Measurements from ENCODE around the gene IRGC. TPM values are rescaled to one million over a fixed set of nuclear protein-coding genes. Genes with fewer than 3 reads are reported as not detected.

IRGC gene
- total and polyA plus RNA-seq, 2 donors (not counting 3 experiments of a cell fraction or from before 2014, with no cell fraction given): not detected

DNA sequence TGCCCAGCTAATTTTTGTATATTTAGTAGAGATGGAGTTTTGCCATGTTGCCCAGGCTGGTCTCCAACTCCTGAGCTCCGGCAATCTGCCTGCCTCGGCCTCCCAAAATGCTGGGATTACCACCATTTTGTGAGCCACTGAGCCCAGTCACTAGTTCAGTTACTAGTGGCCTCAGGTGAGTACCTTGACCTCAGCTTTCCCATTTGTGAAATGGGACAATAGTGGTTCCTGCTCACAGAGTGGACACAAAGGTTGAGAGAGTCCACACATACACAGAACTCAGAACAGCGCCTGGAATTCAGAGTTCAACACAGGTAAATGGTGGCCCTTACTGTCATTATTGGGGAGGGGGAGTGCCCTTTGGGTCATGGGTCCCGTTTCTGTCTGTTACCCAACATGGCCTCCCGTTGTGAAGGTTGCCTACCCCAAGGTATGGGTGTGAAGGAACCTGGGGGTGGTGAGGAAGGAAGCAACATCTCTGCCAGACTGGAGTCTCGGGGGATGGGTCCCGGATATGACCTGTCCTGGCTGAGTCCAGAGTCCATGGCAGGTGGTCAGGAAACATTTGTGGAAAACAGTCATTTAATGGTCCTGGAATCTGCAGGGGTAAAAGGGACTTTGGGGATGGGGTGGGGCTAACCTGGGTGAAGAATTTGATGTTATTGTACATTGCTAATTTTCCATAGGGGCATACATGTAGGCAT, 11.7 kb upstream of the IRGC start:
- Histone ChIP-seq H3K36me3 (ENCODE audit: control insufficient read depth in 2 of 2, extremely low read depth in 1 of 2, insufficient read depth in 2 of 2, low read length in 2 of 2) (no peaks in the 10 kb centered on the region), H4K20me1 (replicated peaks; ENCODE audit: control insufficient read depth, extremely low read depth, insufficient read depth, low read length) (no peaks in the 10 kb centered on the region), H2AFZ (ENCODE audit: low read depth, low read length) (no peak overlapping the region), H3K4me2 (ENCODE audit: insufficient read depth, low read length) (no peak overlapping the region), H3K27me3 (ENCODE audit: control insufficient read depth in 2 of 2, insufficient read depth in 2 of 2, low read length in 2 of 2) (no peaks in the 10 kb centered on the region), H3K4me3 (replicated peaks in 1 of 3; ENCODE audit: insufficient read depth in 1 of 3, low read depth in 1 of 3, low read length in 3 of 3) (no peak overlapping the region), H3K4me1 (ENCODE audit: control insufficient read depth, extremely low read depth, insufficient read depth, low read length) (peaks cover 12% of the 10 kb centered on the region), H3K9ac (replicated peaks; ENCODE audit: extremely low read depth, insufficient read depth, low read length) (no peak overlapping the region), H3K9me3 (replicated peaks; ENCODE audit: control insufficient read depth, insufficient read depth, low read length) (no peaks in the 10 kb centered on the region), H3K79me2 (ENCODE audit: control insufficient read depth, insufficient read depth, low read length) (no peaks in the 10 kb centered on the region), H3K27ac (ENCODE audit: insufficient read depth, low read depth, low read length) (no peak overlapping the region), H3K9me1 (replicated peaks; ENCODE audit: control insufficient read depth, extremely low read depth, insufficient read depth, low read length) (no peaks in the 10 kb centered on the region)
- BruUV-seq (replicated peaks): no TSS peak
- CTCF ChIA-PET: interaction anchor here (1.1 to 1.6 kb wide), 4 partner anchors 13 to 41 kb away, joined by 3 to 7 read pairs (median 4); no protein-coding TSS in a partner anchor
- intact Hi-C loops (cut with micrococcal nuclease) (loop anchor here (5.0 kb wide), 1 partner anchor 63 kb away; no protein-coding TSS in a partner anchor), dilution Hi-C loops (cut with MboI; ENCODE audit: extremely low pct_ligation_motif_present, low sequenced_read_pairs) (no loop called here)
- FAIRE-seq (no peak), DNase-seq (ENCODE audit: low read depth, low spot score) (no peak)
- POLR2A ChIA-PET: no interaction called here
- TF ChIP-seq POLR2A (IDR thresholded peaks at IDR 0.05; ENCODE audit: low read depth, low read length) (no peak), EZH2 (IDR thresholded peaks at IDR 0.05; ENCODE audit: borderline replicate concordance, low read depth, low read length, severe bottlenecking) (no peak), CTCF (IDR thresholded peaks at IDR 0.05; ENCODE audit: extremely low read depth in 1 of 2, insufficient read depth in 1 of 2, low read depth in 1 of 2, low read length in 2 of 2) (no peak), POLR2AphosphoS5 (IDR thresholded peaks at IDR 0.05; ENCODE audit: insufficient read depth, low read depth, low read length) (no peak), FOS (IDR thresholded peaks at IDR 0.05; ENCODE audit: borderline replicate concordance, insufficient read depth, low read length) (no peak), MAX (IDR thresholded peaks at IDR 0.05; ENCODE audit: insufficient read depth, insufficient read length) (no peak), GATA2 (IDR thresholded peaks at IDR 0.05; ENCODE audit: insufficient read depth, insufficient read length, low read depth, low read length) (no peak), MYC (IDR thresholded peaks at IDR 0.05; ENCODE audit: low read depth, low read length) (no peak), JUN (IDR thresholded peaks at IDR 0.05; ENCODE audit: borderline replicate concordance, insufficient read depth, insufficient read length, low read depth) (no peak)

All from endothelial cell of umbilical vein (primary cell).